Measurements from ENCODE around the gene IFRD2. TPM values are rescaled to one million over a fixed set of nuclear protein-coding genes. Genes with fewer than 3 reads are reported as not detected.

IFRD2 gene
- total RNA-seq, 1 donor from 2014 or later: 77.1 TPM

GRCh38 chr3:50323092-50323600, 30.9 kb upstream of the IFRD2 start:
- DNase-seq (ENCODE audit: low read depth, low spot score): no peak
- TF ChIP-seq CTCF (conservative IDR thresholded peaks at IDR 0.05): no peak
- Mint-ChIP-seq H3K27me3 (ENCODE audit: low read depth) (no peaks in the 10 kb centered on the region), H3K27ac (ENCODE audit: unreplicated experiment) (no peak overlapping the region), H3K4me1 (peaks cover 58% of the 10 kb centered on the region), H3K9me3 (no peaks in the 10 kb centered on the region), H3K36me3 (ENCODE audit: low read depth) (peaks cover 13% of the 10 kb centered on the region), H3K4me3 (peak overlapping the region; percentile 94)

- H3K9me3 Mint-ChIP-seq: no peaks in the 10 kb centered on the region
- TF ChIP-seq CTCF (conservative IDR thresholded peaks at IDR 0.05): no peak
- peaks cover 56% of the 10 kb centered on the region for H3K4me1 Mint-ChIP-seq
- H3K4me3 Mint-ChIP-seq: peak within 1 kb of the TSS; percentile 94
- H3K27me3 Mint-ChIP-seq (ENCODE audit: low read depth): no peaks in the 10 kb centered on the region
- DNase-seq (ENCODE audit: low read depth, low spot score): no peak
- H3K27ac Mint-ChIP-seq (ENCODE audit: unreplicated experiment): peak within 1 kb of the TSS; percentile 100
- peaks cover 10% of the 10 kb centered on the region for H3K36me3 Mint-ChIP-seq (ENCODE audit: low read depth)
Measured at GRCh38 chr3:50322386-50323091, 30.3 kb upstream of the IFRD2 start, which contains the start of gene HYAL2. Gene HYAL2, minus strand, starts transcription at chr3:50322745. Its CDS starts 2,256 bp downstream, at chr3:50320489.

GRCh38 chr3:50322115-50322385, 29.8 kb upstream of the IFRD2 start:
- peaks cover 53% of the 10 kb centered on the region for H3K4me1 Mint-ChIP-seq
- no peaks in the 10 kb centered on the region for H3K27me3 Mint-ChIP-seq (ENCODE audit: low read depth)
- H3K36me3 Mint-ChIP-seq (ENCODE audit: low read depth): peaks cover 10% of the 10 kb centered on the region
- H3K4me3 Mint-ChIP-seq: peak overlapping the region; percentile 94
- peak overlapping the region; percentile 100 for H3K27ac Mint-ChIP-seq (ENCODE audit: unreplicated experiment)
- no peak for DNase-seq (ENCODE audit: low read depth, low spot score)
- TF ChIP-seq CTCF (conservative IDR thresholded peaks at IDR 0.05): no peak
- no peaks in the 10 kb centered on the region for H3K9me3 Mint-ChIP-seq

- peaks cover 53% of the 10 kb centered on the region for H3K4me1 Mint-ChIP-seq
- H3K36me3 Mint-ChIP-seq (ENCODE audit: low read depth): peaks cover 12% of the 10 kb centered on the region
- DNase-seq (ENCODE audit: low read depth, low spot score): peak; percentile 85
- H3K4me3 Mint-ChIP-seq: peak overlapping the region; percentile 94
- no peaks in the 10 kb centered on the region for H3K9me3 Mint-ChIP-seq
- peak overlapping the region; percentile 100 for H3K27ac Mint-ChIP-seq (ENCODE audit: unreplicated experiment)
- TF ChIP-seq CTCF (conservative IDR thresholded peaks at IDR 0.05): peak; percentile 73
- H3K27me3 Mint-ChIP-seq (ENCODE audit: low read depth): no peaks in the 10 kb centered on the region
Measured at GRCh38 chr3:50321336-50322114, 29.3 kb upstream of the IFRD2 start.

GRCh38 chr3:50320853-50321335, 28.7 kb upstream of the IFRD2 start:
- no peak for TF ChIP-seq CTCF (conservative IDR thresholded peaks at IDR 0.05)
- H3K27me3 Mint-ChIP-seq (ENCODE audit: low read depth): no peaks in the 10 kb centered on the region
- H3K27ac Mint-ChIP-seq (ENCODE audit: unreplicated experiment): peak overlapping the region; percentile 96
- H3K4me3 Mint-ChIP-seq: peak overlapping the region; percentile 99
- H3K4me1 Mint-ChIP-seq: peaks cover 53% of the 10 kb centered on the region
- peak; percentile 76 for DNase-seq (ENCODE audit: low read depth, low spot score)
- peaks cover 16% of the 10 kb centered on the region for H3K36me3 Mint-ChIP-seq (ENCODE audit: low read depth)
- H3K9me3 Mint-ChIP-seq: no peaks in the 10 kb centered on the region
